ENCODE data around the gene SLC6A19.

Gene SLC6A19

DNA sequence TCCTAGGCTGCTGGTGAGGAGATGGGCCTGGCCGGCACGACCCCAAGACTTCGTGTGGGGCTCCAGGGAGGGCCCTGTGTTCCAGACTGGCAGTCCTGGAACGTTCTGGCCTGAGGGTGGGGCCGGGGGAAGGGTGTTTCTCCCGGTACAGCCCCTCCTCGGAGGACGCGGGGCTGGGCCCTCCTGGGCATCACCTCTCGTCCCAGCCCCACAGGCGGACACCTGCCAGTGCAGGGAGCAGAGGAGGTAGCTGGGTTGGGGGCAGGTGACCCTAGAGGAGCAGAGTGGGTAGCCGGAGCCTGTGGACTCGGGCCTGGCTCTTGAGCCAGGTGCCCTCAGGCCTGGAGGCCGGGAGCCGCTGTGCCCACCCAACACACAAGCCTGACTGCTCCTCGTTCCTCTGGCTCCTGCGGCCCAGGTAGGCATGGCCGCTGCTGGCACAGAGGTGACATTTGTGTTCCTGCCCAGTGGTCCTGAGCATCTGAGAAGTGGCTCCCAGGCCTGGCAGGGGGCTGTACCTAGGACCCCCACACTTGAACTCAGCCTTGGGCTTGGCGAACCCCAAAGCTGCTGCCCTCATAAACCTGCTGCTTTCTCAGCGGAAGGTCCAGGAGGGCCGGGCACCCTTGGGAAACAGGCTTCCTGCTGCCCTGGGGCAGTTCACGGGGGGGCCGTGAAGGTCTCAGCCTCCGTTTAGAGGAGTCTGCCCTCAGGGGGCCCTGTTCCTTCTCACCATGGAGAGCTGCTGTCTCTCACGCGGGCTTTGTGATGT is 817 bp downstream of the SLC6A19 start:
- TF ChIP-seq CTCF (IDR thresholded peaks at IDR 0.05; ENCODE audit: low read depth, low read length, missing control alignments) = no peak
- H3K4me3 ChIP-seq (ENCODE audit: low read depth, low read length) = no peak overlapping the region
- no peak for DNase-seq (ENCODE audit: low read depth)

DNA sequence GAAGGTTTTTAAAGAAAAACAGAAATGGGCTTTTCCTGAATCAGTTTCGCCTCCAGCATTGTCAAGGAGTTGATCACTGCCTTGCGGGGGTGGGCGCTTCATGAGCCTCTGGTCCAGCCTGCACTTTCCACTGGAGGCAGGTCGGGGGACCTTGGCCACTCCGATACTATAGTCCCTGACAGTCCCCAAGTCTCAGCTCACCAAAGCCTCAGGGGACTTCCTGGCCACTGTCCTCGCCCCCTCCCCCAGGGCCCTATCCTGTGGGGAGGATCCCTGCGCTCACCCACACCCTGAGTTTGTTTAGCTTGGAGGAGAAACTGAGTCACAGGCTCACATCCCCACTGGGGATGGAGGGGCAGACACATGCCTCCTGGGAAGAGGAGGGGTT is 1.4 kb downstream of the SLC6A19 start:
- DNase-seq (ENCODE audit: low read depth) = no peak

GRCh38 chr5:1203311-1203967 is 2.0 kb downstream of the SLC6A19 start:
- DNase-seq (ENCODE audit: low read depth) = no peak
- H3K4me3 ChIP-seq (ENCODE audit: low read depth, low read length) = no peak overlapping the region
- no peak for TF ChIP-seq CTCF (IDR thresholded peaks at IDR 0.05; ENCODE audit: low read depth, low read length, missing control alignments)

More for the DNA sequence above, 1.4 kb downstream of the SLC6A19 start:
- no peak overlapping the region for H3K4me3 ChIP-seq (ENCODE audit: low read depth, low read length)
- no peak for TF ChIP-seq CTCF (IDR thresholded peaks at IDR 0.05; ENCODE audit: low read depth, low read length, missing control alignments)

DNA sequence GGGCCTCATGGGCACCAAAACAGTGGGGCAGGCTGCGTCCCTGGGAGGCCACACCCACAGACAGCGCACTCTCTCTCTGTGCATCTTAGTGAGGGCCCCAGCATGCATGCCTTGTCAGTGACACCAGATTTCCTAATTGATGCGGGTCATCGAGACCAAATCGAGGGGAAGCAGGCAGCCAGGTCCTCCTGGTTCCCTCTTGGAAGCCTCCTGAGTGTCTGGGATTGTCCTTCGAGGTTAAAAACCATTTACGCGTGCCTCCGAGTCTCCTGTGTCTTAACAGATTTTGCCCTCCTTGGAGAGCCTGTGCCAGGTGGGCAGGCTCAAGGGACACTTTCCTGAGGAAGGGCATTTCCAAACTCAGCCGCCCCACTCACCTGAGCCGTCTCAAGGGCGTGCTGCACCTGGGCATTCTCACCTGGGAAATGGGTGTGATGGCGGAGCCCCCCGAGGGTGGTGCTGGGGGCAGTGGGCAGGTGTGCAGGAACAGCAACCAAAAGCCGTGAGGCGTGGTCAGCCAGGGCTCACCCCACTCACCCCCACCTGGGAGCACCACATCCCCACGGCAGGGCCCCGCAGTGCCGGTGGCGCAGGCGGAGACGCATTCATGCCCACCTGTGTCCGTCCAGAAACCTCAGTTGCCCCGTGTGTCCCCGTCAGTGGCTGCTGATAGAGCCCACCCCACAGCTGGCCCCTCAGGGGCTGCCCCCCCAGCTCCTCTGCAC is 2.7 kb downstream of the SLC6A19 start:
- no peak for TF ChIP-seq CTCF (IDR thresholded peaks at IDR 0.05; ENCODE audit: low read depth, low read length, missing control alignments)
- DNase-seq (ENCODE audit: low read depth) = no peak
- H3K4me3 ChIP-seq (ENCODE audit: low read depth, low read length) = no peak overlapping the region

- H3K4me3 ChIP-seq (ENCODE audit: low read depth, low read length) = no peak overlapping the region
- no peak for TF ChIP-seq CTCF (IDR thresholded peaks at IDR 0.05; ENCODE audit: low read depth, low read length, missing control alignments)
- DNase-seq (ENCODE audit: low read depth) = no peak
Measured at GRCh38 chr5:1204693-1205242, 3.4 kb downstream of the SLC6A19 start.

- no peak for TF ChIP-seq CTCF (IDR thresholded peaks at IDR 0.05; ENCODE audit: low read depth, low read length, missing control alignments)
- no peak for DNase-seq (ENCODE audit: low read depth)
- H3K4me3 ChIP-seq (ENCODE audit: low read depth, low read length) = no peak overlapping the region
Measured at GRCh38 chr5:1205255-1206180, 4.1 kb downstream of the SLC6A19 start.
